Activated CD8-positive, alpha-beta memory T cell treated with anti-CD3 and anti-CD28 coated beads, Interleukin-2, amount 50 U/mL, for 24 hours (primary cell): Measurements from ENCODE around the gene LYSMD3.

ENCODE experiments used
- DNase-seq: peaks from one replicate; pipeline ENCODE4 v3.0.0-alpha.2; 2020; ENCODE audit errors: extremely low read depth

Gene LYSMD3

DNA sequence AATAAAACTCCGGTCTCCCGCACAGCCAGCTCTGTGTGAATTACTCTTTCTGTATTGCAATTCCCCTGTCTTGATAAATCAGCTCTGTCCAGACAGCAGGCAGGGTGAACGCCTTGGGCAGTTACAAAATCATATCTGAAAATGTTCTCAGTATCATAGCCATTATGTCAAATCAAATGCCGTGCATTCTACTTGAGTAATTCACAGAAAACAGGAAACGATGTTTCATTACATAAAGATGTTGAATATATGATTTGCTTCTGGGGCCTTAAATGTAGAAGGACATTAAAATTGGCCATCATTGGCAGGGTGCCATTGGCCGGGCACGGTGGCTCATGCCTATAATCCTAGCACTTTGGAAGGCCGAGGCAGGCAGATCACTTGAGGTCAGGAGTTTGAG, 46.2 kb downstream of the LYSMD3 start:
- no peak for DNase-seq

DNA sequence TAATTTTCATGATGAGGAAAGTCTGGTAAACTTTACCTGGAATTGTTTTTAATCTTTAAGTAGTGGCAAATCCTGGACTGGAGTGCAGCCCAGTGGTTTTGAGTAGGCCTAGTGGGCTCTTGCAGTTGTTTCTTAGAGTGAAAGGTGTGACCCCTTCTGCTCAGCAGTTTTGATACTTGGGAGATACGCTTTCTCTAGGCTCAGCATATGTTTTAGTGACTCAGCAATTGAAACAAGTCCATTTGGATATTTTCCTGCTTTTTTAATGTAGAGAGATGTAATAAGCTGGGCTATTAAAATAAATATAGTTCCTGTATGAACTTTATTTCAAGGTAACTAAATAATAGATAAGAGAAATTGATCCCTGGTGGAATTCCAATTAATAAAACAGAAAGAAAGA, 48.7 kb downstream of the LYSMD3 start:
- DNase-seq, result no peak

DNA sequence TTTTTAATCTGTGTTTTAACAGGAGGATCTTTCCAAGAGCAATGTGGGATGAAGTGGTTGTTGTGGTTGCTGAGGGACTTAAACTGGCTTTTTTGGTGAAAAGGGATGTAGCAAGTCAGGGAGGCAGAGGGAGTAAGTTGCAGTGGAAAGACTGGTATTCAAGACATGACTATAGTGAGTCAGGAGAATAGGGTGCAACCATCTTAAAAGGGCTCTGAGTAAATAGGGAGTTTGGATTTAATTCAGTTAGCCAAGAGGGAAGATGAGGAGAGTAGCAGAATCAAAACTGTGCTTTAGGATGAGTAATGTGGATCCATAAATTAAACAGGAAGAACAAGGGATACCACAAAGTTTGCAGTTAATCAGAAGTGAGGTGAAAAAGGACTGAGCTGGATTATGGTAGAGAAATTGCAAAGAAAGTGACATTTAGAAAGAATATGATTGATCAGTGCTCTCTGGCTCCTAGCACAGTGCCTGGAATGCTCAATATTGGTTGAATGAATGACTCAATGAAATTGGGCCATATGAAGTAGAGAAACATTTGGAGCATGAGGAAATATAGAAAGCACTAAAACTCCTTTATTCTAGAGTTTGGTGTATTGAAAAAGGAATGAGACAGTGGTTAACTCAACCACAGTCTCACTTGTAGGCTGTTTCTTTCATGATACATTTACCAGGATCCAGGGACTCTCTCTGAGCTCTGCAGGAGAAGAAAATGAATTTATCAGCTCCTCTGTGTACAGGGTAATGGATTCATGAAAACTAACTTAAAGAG, 49.6 kb downstream of the LYSMD3 start:
- no peak for DNase-seq

DNA sequence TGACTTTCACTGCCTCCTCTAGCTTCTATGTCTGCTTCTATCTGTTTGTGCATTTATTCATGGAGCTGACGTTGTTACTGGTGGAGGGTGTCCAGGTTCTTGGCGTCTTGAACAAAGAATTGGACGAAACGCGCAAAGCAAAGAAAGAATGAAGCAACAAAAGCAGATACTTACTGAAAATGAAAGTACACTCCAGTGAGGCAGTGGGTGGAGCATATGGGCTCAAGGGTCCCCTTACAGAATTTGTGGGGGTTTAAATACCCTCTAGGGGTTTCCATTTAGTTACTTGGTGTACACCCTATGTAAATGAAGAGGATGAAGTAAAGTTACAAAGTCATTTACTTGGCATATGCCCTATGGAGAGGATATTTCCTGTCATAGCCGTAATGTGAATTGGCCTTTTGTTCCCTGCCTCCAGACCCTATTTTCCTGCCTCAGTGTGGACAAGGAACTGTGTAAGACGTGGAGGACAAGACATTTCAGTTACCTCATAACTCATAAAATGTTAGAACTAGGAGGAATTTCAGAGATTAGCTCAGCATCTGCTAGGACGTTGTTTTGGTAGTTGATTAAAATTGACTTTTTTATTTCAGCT, 51.7 kb downstream of the LYSMD3 start:
- no peak for DNase-seq

DNA sequence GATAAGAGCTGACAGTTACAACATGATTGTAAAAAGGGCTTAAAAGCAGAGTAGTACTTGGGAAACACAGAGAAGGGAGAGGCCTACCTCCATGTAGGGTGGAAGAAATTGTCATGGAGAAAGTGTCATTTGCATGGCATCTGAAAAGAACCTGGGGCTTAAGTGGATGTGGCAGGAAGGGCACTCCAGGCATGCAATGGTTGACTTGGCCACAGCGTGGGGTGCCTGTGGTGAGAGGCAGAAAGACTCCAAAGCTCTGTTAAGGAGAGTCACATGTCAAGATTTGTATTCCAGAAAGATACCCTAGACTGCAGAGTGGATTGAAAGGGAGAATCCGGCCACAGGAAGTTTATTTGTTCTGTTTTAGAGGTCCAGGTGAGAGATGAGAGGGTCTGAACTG, 52.3 kb downstream of the LYSMD3 start:
- no peak for DNase-seq

DNA sequence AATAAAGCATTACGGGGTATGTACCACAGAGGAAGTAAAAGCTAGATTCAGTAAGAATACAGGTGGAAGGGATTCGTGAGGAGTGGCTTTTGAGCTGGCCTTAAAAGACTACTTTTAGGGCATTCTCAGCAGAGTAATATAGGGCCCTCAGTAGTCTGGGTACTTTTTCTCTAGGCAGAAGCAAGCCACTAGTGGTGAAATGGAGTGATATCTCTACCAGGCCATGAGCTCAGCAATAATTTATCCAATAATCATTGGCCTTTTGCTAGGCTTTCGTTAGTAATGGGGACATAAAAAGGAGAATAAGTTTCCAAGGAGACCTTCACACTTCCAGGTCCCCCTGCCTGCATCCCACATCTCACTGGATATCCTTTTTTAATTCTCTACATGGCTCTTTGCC, 53.0 kb downstream of the LYSMD3 start:
- no peak for DNase-seq

DNA sequence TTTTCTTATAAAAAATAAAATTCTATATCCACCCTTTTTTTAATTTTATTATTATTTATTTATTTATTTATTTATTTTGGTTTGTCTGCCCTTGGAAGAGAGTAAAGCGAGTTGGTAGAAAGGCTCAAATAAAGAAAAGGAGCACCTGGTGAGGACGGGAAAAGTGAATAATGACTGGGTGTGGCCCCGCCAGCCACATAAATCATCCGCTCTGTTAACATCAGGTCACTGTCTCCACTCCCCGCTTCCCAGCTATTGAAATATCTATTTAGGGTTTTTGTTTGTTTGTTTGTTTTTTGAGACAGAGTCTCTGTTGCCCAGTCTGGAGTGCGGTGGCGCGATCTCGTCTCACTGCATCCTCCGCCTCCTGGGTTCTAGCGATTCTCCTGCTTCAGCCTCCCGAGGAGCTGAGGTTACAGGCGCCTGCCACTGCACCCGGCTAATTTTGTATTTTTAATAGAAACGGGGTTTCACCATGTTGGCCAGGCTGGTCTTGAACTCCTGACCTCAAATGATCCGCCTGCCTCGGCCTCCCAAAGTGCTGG, 53.9 kb downstream of the LYSMD3 start:
- DNase-seq, result no peak

DNA sequence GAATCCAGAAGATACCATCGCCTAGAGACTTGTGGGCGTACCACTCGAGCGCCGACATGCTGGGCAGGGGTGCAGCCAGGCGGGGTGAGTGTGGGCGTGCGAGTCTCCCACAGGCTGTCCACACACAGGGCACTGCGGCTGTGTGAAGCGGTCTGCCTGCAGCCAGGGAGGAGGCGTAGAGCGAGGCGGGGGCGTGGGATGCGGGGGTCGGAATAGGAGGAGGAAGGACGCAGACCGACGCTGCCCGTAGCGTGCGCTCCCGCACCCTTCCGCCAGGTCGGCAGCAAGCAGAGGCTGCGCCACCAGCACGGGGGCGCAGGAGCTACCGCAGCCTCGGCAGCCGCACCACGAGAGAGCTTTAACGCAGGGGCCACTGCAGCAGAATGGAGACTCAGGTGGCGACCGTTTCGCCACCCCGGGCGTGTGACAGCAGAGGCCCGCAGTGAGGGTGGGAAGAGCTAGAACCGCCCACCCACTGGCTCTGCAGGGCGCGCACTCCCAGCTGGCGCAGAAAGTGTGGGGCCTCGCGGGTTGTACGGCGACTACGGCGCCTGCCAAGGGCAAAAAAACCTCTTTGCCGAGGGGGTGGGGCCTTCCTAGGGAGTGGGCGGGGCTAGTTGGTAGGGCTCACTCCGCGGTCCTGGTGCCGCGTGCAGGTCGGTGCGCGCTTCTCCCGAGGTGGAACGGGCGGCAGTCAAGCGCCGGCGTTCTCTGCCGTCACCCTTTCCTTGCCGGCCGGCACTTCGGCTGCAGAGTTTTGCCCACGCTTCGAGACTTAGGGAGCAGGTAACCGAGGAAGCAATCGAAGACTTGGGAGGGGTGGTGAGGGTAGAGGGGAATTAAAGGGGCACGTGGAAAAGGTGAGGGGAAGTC, 54.9 kb downstream of the LYSMD3 start, which contains the start of the genes MBLAC2 and POLR3G:
MBLAC2 (minus strand) TSS at position 537 of the 873 bp plus-strand sequence; CDS start at position 58, 479 bp downstream.
POLR3G (plus strand) TSS at position 630 of the 873 bp plus-strand sequence. CDS start 10,704 bp downstream, outside the sequence.
- DNase-seq, result peak; percentile 90

DNA sequence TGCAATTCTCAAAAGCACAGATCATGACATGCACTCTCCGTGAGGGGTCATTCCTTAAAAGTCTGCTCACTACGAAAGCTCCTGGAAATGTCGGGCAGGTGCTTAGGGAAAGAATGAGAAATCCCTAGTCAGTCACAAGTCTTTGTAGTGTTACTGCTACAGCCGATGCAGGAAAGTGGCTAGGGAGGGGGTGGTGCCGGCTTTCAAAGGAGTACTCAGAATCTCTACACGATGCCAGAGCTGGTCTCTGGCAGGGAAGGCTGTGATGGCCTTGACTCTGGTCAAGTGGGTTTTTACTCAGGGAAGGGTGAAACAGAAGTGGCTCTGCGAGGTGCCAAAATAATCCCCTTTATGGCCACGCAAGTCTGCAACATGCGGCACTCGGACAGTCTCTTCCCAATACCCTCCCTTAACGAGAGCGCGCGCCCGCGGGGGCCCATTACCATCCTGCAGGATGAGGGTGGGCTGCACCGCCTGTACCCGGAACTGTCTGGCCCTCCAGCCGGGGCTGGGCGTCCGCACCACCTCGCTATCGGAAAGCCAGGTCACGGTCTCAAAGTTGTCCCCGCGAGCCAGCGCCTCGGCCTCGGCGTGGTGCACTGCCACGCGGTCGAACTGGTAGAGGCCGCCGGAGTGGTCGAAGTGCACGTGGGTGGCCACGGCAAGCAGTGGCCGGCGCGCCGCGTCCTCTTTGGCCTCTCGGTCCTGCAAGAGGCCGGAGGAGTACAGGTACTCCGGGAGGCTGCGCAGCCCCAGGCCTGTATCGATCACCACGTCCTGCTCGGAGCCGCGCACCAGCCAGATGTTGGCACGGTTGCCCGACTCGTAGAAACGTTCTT, 55.8 kb downstream of the LYSMD3 start:
- DNase-seq, result no peak

DNA sequence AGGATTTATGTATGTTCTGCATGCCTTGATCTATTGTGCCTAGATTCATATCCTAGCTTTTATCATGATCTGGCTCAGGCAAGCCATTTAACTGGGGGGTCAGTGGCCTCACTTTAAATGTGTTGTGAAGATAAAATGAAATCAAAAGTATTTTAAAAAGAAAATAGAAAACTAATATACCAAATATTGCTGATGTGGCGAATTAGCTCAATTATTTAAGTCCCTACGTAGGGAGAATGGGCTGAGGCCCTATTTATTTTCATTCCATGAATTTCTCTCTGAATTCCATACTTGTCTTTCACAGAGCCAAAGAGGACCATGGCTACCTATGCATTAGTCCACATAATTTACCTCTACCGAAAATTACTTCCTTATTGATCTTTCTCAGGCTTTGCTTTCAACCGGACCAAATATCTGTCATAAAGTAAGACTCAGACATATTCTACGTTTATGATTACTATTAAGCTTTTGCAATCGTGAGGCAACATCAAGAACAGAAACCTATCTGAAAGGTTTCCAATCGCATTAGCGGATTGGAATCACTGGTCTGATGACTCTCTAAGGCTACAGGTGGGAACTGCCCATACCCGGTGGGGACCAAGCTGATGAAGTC, 56.5 kb downstream of the LYSMD3 start:
- no peak for DNase-seq
